HG03521 (cell line): Measurements from ENCODE around the gene KYNU.
"Not testable (repeated sequence)": the region's sequence is repeated elsewhere in the genome, so short reads cannot be mapped to it uniquely, and the experiment has no call there.

Source experiments
- ATAC-seq: cut with Tn5 transposase; IDR thresholded peaks from one replicate; pipeline ENCODE4 v1.9.1; 2021; ENCODE audit warnings: mild to moderate bottlenecking, moderate library complexity; ENCODE audit not compliant: unreplicated experiment

The KYNU gene

DNA sequence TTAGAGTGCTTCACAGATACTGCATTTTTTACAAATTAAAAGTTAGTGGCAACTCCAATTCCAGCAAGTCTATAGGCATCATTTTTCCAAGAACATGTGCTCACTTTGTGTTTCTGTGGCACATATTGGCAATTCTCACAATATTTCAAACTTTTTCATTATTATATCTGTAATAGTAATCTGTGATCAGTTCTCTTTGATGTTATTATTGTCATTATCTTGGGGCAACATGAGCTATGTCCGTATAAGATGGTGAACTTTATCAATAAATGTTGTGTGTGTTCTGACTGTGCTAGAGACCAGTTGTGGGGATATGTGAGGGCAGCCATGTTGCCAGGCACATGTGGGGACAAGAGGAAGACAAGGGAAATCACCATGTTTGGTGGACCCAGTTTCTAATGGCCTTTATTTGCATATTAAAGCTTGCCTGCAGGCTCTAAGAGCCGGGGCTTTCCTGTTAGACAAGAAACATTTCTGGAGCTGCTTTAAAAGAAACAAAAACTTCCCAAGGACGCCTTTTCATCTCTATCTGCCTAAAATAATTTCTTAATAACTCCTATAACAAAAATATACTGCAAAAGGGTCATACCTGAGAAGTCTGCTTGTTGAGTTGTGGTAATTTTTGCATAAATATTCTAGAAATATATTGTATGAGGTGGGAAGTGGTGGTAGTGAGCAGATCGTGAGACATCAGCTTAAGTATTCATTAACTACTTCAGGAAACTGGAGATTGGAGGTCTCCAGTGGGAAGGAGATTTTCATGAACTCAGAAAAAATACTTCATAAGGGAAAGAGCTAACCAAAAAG is 37.2 kb downstream of the KYNU start:
- ATAC-seq, result peak; percentile 100

DNA sequence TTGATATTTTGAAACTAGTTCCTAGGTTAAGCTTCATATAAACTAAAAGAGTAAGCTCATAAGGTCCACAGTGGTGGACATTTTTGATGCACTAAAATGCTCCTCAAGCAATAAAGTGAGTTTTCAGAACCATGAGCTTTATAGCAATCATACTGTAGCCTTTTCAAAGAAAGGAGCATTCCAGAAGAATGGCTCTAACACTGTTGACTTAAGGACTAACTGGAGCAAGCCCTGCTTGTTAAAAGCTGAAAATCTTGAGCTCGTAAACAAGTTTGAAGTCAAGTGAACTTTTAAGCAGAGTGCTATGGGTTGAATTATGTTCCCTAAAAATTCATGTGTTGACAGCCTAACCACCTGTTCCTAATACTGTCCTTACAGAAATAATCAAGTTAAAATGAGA is 38.0 kb downstream of the KYNU start:
- no peak for ATAC-seq

DNA sequence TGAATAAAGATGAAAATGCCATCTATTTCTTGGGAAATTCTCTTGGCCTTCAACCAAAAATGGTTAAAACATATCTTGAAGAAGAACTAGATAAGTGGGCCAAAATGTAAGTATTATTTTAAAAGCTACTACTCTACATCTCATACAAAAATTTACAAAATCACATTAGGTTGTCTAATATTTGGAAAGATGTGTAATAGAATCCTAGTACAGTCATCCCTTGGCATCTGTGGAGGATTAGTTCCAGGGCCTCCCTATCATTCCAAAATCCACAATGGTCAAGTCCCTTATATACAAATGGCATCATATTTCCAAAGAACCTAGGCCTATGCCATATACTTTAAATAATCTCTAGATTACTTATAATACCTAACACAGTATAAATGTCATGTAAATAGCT is 41.2 kb downstream of the KYNU start:
- no peak for ATAC-seq

DNA sequence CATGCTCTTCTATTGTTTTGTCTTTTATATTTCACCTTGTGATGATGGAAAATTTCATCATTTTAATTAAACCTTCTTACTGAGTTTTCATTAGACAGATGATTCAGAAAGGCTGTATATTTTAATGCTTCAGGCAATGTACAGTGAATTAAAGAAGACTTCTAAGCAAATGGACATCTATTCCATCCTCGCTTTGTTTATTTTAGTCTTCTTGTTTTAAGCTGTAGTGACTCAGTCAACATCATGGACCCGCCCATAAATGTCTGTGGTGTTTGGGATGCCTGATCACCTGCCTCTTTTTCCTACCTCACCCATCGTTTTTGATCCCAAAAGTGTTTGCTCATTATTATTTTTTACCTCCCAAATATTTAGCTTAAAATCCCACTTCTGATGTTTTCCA is 43.1 kb downstream of the KYNU start:
- no peak for ATAC-seq

DNA sequence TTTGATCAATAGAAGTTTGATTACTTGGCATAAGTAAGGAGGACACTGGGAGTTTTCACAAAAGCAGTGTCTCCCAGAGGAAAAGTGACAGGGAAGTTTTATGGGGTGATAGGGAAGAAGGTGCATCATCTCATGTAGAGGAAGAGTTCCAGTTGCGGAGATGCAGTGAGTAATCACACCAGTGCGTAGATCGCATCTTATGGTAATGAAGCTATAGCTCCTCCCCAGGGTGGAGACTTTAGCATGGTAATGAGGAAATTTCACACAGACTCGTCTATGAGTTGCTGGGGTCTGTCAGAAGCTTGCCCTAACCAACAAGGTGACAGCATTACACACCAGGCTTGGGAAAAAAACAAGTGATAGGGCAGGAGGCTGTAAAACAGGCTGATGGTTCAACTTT is 49.0 kb downstream of the KYNU start:
- ATAC-seq, result no peak

DNA sequence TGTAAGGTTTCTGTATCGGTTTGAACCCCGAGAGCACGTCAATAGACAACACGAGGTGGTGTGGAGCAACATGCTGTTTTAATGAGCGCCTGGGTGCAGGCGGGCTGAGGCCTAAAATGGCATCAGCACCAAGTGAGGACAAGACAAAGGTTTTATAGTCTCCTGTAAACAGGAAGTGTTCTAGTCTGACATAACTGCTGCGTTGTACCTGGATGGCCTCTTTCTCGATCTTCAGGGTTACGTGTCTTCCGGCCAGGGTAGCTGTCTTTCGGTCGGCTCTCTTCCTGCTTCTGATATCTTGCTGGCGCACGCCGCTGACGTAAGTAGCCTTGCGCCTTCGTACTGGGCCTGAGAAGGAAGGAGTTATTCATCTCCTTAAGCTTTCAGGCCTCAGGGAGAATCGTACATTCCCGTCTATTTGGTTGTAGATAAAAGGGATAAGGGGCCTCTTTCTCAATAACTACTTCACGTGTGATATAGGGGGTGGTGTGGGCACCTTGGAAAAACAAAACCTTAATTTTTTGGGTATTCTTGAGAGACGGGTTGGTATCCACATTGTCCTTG is 53.5 kb downstream of the KYNU start:
- ATAC-seq, result no peak

DNA sequence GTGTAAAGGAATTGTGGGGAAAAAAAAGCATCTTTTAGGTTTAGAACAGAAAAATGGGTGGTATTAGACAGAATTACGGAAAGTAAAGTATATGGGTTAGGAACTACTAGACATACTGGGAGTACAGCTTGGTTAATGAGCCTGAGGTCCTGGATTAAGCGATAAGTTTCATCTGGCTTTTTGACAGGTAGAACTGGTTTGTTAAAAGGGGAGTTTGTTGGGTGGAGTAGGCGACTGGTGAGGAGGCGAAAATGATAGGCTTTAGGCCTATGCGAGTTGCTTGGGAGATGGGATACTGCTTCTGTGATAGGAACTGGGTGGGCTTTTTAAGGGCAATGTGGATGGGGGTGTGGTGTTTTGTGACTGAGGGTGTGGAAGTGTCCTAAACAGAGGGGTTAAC is 56.5 kb downstream of the KYNU start:
- no peak for ATAC-seq

DNA sequence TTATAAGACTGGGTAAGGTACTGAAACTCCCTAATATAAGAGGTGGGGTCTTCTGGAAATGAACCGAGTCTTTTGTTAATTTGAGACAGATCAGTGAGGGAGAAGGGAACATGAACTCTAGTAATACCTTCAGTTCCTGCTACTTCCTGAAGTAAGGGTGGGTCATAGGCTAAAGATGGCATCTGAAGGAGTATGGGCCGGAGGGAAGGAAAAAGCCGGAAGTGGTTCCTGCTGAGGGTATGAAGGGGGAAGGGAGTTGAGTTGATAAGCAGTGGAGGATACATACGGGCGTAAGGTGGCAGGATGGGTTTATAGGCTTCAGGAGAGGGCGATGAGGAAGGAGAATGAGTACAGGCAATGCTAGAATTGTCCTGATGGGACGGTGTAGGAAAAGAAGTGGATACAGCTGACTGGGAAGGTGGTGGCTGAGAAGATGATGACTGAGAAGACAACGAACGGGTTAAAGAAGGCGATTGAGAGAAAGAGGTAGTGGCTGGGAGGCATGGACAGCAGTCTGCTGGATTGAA is 58.2 kb downstream of the KYNU start:
- no peak for ATAC-seq

DNA sequence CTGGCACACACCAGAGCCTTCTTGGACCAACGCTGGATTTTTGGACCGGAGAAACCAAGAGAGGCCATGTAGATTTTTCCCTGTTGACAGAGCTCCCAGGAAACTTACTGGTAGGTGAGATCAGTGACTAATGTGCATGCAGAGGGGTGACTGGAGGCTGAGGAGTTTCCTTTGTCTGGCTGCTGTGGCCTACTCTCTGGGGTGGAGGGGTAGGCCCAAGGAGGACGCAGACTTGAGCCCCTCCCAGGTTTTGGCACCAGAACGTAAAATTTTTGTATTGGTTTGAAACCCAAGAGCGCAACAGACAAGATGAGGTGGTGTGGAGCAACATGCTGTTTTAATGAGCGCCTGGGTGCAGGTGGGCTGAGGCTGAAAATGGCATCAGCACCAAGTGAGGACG is 59.2 kb downstream of the KYNU start:
- ATAC-seq, result no peak

DNA sequence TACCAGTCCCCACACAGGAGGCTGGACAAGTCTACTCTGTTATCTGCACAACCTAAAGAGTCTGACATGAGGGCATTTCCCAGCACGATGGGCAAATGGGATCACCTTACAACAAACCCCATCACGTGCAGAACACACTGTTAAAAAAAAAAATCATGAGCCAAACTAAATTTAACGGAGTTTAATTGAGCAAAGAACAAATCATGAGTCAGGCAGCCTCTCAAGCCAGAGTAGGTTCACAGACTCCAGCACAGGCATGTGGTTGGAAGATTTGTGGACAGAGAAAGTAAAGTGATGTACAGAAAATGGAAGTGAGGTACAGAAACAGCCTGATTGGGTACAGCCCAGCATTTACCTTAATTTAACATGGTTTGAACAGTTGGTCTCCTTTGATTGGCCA is 59.9 kb downstream of the KYNU start:
- no peak for ATAC-seq

DNA sequence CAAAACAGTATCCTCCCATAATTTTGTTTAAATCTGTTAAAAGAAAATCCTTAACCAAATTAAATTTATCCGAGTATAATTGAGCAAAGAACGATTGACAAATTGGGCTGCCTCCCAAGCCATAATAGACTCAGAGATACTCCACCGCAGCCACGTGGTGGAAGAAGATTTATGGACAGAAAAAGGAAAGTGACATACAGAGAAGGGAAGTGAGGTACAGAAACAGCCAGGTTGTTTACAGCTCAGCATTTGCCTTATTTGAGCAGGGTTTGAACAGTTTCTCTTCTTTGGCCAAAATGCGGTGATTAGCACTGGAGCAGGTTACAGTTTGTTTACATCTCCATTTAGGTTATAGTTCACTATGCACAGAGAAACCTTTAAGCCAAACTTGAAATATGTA is 60.8 kb downstream of the KYNU start:
- ATAC-seq, result no peak

DNA sequence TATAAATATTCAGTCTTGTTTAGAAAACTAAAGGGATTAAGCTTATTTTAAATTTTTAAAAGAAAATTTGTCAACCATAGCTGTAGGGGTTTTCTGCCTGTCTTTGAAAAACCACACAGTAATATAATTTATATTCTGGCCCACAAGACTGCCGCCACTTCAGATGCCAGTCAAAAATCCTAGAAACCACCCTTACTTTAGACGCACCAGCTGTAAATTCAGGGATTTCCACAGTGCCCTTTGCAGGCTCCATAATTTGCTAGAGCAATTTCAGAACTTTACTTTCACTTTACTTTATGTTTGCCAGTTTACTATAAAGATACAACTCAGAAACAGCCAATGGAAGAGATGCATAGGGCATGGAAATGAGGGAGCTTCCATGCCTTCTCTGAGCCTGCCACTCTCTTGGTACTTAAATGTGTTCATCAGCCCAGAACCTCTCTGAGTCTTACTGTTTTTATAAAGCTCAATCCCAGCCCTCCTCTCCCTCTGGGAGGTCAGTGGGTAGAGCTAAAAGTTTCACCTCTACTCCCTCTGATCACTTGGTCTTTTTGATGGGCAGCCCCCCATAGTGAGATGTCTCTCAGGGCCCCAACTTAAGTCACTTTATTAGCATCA is 63.3 kb downstream of the KYNU start:
- ATAC-seq, result no peak

DNA sequence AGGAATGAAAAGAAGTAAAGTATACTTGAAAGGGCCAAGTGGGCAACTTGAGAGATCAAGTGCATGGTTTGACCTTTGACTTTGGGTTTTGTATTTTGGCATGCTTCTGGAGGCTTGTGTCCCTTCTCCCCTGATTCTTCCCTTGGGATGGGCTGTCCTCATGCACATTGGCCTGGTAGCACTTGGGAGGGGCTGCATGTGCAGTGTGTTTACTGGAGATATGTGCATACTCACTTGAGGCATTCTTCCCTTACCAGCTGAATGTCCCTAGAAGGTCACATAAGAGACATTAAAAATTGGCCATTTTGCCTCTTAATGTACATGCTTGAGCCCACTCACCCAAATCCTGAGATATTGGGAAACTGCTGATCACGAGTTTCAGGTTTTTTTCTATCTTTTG is 65.2 kb downstream of the KYNU start:
- ATAC-seq, result no peak

DNA sequence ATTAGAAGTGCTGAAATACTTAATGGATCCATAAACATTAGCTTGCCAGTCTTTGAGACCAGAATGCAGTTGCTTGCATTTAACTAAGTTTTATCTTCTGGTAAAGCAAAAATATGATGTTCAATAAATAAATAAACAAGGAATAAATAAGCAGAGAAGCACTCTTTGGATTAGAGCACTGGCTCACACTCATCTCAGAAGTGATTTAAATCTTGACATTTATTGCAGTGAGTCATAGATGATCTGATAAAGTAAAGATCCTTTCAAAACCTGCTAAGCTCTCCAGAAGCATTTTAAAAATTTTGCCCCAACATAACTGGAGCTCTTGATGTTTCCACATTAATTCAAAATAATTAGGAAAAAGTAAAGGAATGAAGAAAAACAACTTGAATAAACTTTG is 66.8 kb downstream of the KYNU start:
- ATAC-seq, result no peak

DNA sequence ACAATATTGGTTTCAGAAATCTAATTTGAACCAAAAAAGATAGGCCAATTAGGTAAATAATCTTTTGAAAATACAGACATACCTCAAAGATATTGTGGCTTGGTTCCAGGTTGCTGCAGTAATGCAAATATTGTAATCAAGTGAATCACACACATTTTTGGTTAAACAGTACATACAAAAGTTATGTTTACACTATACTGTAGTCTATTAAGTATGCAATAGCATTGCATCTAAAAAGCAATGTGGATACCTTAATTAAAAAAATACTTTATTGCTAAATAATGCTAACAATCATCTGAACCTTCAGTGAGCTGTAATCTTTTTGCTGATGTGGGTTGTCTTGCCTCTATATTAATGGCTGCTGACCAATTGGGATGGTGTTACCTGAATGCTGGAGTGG is 67.3 kb downstream of the KYNU start:
- no peak for ATAC-seq

DNA sequence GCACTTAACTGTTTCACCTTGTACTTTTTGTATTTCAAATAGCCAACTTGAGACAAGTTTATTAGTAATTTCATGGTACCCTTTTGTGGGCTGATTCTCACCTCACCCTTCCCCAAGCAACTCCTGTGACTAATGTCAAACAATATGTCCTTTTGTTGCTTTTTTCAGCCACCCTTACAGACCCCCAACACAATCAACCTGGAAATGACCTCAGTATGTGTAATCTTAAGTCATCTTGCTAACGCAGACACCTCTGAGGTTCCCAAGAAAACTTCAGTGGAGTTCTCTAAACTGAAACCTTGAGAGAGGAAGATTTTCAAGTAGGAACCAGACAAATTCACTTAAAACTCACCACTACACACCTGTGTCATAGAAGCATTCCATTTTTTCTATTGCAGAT is 69.5 kb downstream of the KYNU start:
- no peak for ATAC-seq

DNA sequence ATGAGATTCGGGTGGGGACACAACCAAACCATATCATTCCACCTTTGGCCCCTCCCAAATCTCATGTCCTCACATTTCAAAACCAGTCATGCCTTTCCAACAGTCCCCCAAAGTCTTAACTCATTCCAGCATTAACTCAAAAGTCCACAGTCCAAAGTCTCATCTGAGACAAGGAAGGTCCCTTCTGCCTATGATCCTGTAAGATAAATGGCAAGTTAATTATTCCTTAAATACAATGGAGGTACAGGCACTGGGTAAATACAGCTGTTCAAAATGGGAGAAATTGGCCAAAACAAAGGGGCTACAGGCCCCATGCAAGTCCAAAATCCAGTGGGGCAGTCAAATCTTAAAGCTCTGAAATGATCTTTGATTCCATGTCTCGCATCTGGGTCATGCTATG is 71.3 kb downstream of the KYNU start:
- not testable (repeated sequence) for ATAC-seq

DNA sequence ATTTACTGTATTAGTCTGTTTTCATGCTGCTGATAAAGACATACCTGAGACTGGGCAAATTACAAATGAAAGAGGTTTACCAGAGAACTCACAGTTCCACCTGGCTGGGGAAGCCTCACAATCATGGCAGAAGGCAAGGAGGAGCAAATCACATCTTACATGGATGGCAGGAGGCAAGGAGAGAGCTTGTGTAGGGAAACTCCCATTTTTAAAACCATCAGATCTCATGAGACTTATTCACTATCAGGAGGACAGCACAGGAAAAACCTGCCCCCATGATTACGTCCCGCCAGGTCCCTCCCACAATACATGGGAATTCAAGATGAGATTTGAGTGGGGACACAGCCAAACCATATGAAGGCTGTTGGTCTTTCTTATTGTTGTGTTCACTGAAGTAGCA is 72.9 kb downstream of the KYNU start:
- not testable (repeated sequence) for ATAC-seq

DNA sequence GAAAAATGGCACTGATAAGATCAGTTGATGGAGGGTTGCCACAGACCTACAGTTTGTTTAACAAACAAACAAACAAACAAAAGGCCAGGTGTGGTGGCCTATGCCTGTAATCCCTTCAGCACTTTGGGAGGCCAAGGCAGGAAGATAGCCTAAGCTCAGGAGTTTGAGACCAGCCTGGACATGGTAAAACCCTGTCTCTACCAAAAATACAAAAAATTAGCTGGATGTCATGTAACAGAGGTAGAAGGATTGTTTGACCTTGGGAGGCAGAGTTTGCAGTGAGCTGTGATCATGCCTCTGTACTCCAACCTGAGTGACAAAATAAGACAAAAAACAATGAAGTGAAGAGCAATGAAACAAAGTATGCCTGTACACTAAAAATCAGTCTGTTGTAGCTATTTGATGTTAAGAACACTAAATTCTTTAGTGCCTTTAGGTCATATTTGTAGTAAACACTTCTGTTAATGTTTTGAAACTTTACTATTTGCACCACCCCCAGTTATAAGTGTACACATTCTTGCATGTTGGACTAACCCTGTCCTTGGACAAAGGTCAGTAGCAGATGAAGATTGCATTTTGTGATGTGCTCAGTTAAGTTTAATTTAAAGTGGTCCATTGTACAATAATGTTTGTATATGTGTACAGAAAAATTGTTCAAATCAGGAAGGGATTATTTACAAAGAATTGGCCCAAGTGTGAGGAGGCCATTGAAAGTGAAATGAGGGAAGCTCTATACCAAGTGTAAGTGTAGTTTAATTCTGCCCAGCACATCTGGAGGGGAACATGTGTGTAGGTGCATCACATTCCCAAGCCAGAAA is 73.9 kb downstream of the KYNU start:
- ATAC-seq, result no peak

DNA sequence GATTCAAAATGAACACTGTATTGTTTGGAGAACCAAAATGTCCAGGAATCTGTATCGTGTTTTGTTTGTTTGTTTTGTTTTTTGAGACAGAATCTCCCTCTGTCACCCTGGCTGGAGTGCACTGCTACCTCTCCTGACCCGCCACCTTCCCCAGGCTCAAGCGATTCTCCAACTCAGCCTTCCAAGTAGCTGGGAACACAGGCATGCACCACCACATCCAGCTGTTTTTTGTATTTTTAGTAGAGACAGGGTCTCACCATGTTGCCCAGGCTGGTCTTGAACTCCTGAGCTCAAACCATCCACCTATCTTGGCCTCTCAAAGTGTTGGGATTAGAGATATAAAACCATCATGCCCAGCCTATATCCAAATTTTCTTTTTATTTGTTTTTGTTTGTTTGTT is 74.6 kb downstream of the KYNU start:
- no peak for ATAC-seq

DNA sequence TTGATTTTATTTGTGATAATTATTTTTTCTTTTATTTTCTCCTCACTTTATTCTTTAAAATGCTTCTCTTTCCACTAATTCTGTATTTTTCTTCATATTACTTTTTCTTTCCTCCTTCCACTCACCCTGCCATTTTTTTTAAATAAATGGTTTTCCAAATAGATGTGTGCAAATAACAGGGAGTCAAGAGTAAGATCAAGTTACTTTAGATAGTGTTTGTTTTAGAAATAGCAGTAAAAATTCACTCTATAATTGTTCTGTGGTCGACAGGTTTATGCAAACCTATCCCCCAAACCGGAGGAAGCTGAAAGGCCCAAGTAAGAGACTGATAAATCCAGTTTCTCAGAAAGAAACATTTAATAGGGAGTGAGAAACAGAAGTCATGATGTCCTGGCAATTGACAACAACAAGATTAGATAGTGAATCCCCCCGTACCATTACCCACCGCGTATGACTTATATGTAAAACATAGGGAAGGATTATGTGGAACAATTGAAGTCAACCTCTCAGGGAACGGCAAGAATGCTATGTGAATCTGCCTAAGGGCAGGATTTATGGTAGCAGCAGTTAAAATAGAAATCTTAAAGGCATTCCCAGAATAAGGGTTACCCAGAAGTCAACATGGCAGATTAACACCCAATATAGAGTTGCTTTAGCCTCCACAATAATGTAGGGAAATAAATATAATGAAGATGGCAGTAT is 75.5 kb downstream of the KYNU start:
- ATAC-seq, result no peak
